GM13976 (cell line): Measurements from ENCODE around the gene CEP170B.

Source experiments
- DNase-seq: peaks from one replicate; pipeline ENCODE4 v3.0.0; 2012; ENCODE audit warnings: low spot score
- CTCF ChIP-seq: IDR thresholded peaks from 2 replicates; pipeline ENCODE4 v1.5.1; 2012; ENCODE audit warnings: borderline replicate concordance, mild to moderate bottlenecking; ENCODE audit not compliant: insufficient read depth; ENCODE audit errors: extremely low read depth, missing control alignments, control extremely low read depth
- in situ Hi-C: fragments of 300-500 bp; cut with MboI; formaldehyde crosslinking; loops from one replicate; pipeline ENCODE4 v1.12.0; 2022; ENCODE audit warnings: low sequenced_read_pairs, mixed read lengths, inconsistent platforms; ENCODE audit not compliant: unreplicated experiment

CEP170B gene

GRCh38 chr14:104844306-104845032 lies 20.6 kb upstream of the CEP170B start:
- TF ChIP-seq CTCF: no peak
- peak; percentile 22 for DNase-seq

GRCh38 chr14:104845033-104845666 lies 19.9 kb upstream of the CEP170B start:
- TF ChIP-seq CTCF: no peak
- peak; percentile 14 for DNase-seq
- in situ Hi-C loops: no loop called here

More at GRCh38 chr14:104844306-104845032, 20.6 kb upstream of the CEP170B start:
- in situ Hi-C loops: no loop called here

- in situ Hi-C loops: no loop called here
- peak; percentile 13 for DNase-seq
- TF ChIP-seq CTCF: no peak
These were observed 19.1 kb upstream of the CEP170B start for GRCh38 chr14:104845834-104846441.

- no peak for DNase-seq
These were observed 12.8 kb upstream of the CEP170B start for GRCh38 chr14:104852280-104852663.

GRCh38 chr14:104855532-104856090 lies 9.5 kb upstream of the CEP170B start:
- no peak for TF ChIP-seq CTCF
- in situ Hi-C loops: no loop called here
- peak; percentile 18 for DNase-seq

More at GRCh38 chr14:104852280-104852663, 12.8 kb upstream of the CEP170B start:
- in situ Hi-C loops: no loop called here
- TF ChIP-seq CTCF: no peak

GRCh38 chr14:104856157-104856868 lies 8.8 kb upstream of the CEP170B start:
- DNase-seq: no peak
- no peak for TF ChIP-seq CTCF
- in situ Hi-C loops: no loop called here
